HG02678 (cell line): Measurements from ENCODE around the gene FBLIM1.

Experiments used
- ATAC-seq: cut with Tn5 transposase; IDR thresholded peaks from one replicate; pipeline ENCODE4 v1.9.1; 2021; ENCODE audit warnings: mild to moderate bottlenecking, moderate library complexity; ENCODE audit not compliant: unreplicated experiment

FBLIM1 gene

DNA sequence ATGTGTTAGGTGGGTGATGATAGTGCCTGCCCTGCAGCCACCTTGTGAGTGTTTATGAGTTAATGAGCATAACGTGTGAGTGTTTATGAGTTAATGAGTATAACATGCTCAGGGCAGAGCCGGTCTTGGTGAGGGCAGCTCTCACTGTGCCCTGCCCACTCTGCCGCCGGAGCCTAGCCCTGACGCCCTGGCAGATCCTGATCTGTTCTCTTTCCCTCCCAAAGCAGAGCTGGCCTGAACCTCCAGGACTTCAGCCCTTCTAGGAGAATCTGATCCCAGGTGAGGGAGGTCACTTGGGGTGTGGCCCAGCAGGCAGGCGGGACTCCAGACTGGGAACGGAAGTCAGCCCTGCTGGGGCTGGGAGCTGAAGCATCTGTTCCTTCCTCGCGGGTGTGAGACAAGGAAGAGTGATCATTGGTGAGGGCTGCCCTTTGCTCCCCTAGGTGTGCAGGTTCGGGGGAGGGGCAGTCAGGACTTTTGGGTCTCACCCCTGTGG, 5.7 kb downstream of the FBLIM1 start:
- ATAC-seq, result no peak

DNA sequence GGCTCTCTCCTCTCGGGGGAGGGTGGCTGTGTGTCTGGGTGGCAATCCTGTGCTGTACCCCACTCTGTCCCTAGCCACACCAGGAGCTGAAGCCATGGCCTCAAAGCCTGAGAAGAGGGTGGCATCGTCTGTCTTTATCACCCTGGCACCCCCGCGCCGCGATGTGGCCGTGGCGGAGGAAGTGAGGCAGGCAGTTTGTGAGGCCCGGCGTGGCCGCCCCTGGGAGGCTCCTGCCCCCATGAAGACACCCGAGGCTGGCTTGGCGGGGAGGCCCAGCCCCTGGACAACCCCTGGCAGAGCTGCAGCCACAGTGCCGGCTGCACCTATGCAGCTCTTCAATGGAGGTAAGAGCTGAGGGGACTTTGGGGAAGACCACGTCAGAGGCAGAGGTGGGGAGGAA, 6.3 kb downstream of the FBLIM1 start:
- ATAC-seq, result no peak

GRCh38 chr1:15765495-15766194, 7.0 kb downstream of the FBLIM1 start:
- no peak for ATAC-seq

- no peak for ATAC-seq
Observed at GRCh38 chr1:15767941-15768340, 9.3 kb downstream of the FBLIM1 start.

GRCh38 chr1:15768388-15768787, 9.8 kb downstream of the FBLIM1 start:
- ATAC-seq, result no peak

GRCh38 chr1:15770313-15770962, 11.8 kb downstream of the FBLIM1 start:
- no peak for ATAC-seq

GRCh38 chr1:15771836-15772515, 13.4 kb downstream of the FBLIM1 start:
- ATAC-seq, result no peak

GRCh38 chr1:15775706-15776105, 17.1 kb downstream of the FBLIM1 start:
- no peak for ATAC-seq

GRCh38 chr1:15777909-15778707, 19.5 kb downstream of the FBLIM1 start:
- ATAC-seq, result no peak

DNA sequence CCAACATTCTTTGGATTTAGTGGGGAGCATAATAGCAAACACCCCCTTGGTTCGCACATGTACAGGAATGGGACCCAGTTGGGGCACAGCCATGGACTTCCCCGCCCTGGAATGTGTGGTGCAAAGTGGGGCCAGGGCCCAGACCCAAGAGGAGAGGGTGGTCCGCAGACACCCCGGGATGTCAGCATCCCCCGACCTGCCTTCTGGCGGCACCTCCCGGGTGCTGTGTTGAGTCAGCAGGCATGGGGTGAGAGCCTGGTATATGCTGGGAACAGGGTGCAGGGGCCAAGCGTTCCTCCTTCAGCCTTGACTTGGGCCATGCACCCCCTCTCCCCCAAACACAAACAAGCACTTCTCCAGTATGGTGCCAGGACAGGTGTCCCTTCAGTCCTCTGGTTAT, 27.1 kb downstream of the FBLIM1 start:
- no peak for ATAC-seq

- no peak for ATAC-seq
Observed at GRCh38 chr1:15786581-15786980, 28.0 kb downstream of the FBLIM1 start.

- ATAC-seq, result no peak
Observed at GRCh38 chr1:15788624-15789301, 30.2 kb downstream of the FBLIM1 start.

DNA sequence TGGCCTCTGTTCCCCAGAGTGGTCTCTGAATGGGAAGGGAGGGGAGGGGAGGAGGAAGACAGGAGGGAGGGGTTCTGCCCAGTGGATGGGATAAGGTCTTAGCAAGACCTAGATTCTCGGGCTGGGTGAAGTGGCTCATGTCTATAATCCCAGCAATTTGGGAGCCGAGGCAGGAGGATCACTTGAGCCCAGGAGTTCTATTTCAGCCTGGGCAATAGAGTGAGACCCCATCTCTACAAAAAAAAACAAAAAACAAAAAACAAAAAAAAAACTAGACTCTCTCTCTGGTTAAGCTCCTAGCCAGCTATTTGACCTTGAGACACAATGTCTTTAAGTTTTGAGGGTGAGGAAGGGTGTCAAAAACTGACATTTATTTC, 37.5 kb downstream of the FBLIM1 start:
- no peak for ATAC-seq

DNA sequence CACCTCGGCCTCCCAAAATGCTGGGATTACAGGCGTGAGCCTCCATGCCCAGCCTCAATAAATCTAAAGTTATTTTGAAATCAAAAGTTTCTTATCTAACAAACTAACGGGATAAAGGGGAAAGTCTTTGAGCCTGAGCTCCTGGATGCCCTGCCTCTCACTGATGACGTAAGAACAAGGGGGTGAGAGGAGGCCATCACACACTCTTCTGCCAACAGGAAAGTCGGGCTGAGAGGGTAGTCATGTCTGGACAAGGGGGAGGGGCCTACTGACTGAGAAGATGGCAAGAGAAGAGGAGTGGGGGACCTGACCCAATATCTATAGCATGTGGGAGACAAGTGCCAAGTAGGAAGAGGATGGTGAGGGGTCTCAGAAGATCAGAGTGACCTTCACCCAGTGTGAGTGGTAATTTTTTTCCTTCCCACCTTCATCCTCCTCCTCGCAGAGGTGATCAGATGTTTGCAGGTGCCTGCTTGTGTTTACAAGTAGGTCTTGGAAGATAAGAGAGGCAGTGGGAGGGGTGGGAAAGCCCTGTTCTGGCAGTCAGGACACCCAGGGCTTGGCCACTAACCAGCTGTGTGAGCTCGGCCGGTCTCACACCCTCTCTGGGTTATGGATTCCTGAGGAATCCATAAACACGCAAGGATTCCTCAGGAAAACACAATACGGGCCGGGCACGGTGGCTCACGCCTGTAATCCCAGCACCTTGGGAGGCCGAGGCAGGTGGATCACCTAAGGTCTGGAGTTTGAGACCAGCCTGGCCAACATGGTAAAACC, 39.2 kb downstream of the FBLIM1 start:
- no peak for ATAC-seq

GRCh38 chr1:15799004-15799867, 40.6 kb downstream of the FBLIM1 start:
- no peak for ATAC-seq

DNA sequence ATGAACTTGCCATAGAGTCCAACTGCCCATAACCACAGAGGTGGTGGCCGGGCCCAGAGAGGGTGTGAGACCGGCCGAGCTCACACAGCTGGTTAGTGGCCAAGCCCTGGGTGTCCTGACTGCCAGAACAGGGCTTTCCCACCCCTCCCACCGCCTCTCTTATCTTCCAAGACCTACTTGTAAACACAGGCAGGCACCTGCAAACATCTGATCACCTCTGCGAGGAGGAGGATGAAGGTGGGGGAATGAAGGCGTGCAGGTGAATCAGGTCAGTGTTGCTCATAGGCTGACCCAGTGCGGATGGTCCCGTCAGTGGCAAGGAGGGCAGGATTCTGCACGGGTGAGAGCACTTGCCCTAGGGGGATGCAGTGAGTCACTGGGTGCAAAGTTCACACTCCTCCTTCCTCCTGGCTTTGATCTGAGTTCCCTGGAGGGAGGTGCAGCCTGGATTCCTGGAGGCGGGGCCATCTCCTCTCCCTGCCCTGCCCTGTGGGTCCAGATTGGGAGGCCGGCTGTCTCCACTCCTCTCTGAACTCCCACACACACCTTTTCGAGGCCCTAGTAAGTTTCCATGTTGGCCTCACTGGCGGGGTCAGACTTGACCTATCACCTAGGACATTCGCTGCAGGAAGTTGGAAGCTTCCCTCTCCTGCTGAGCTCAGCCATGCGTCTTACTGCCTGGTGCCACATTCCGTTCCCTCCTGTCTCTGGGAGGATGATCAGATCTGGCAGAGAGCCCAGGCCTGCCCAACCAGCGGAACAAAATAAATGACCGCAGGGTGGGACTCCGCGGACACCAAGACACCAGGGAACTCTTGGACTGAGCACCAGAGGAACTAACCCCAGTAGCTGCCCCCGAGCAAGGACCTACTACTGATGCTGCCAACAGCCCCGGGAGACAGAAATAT, 41.6 kb downstream of the FBLIM1 start:
- ATAC-seq, result no peak

GRCh38 chr1:15802234-15802965, 43.8 kb downstream of the FBLIM1 start:
- ATAC-seq, result no peak
